Mucosa of rectum (tissue), 2 donors: ENCODE measurements around the gene CELSR3.
A peak's percentile ranks its signal among the peaks of the same experiment; 100 is the strongest.

Experiments
- H3K27ac ChIP-seq, 2 donors: one replicate each; pipeline ENCODE4 v1.7.0; 2013; ENCODE audit warnings: inconsistent platforms in 2 of 2, low read depth in 2 of 2, low read length in 2 of 2
- H3K27me3 ChIP-seq, 2 donors: one replicate each; pipeline ENCODE4 v1.7.0; 2013; ENCODE audit warnings: low read length in 2 of 2; ENCODE audit not compliant: control insufficient read depth in 2 of 2, insufficient read depth in 2 of 2
- H3K36me3 ChIP-seq, 2 donors: one replicate each; pipeline ENCODE4 v1.7.0; 2013; ENCODE audit warnings: low read length in 2 of 2; ENCODE audit not compliant: control insufficient read depth in 2 of 2, insufficient read depth in 2 of 2
- H3K4me1 ChIP-seq, 2 donors: one replicate each; pipeline ENCODE4 v1.7.0; 2013; ENCODE audit warnings: low read length in 2 of 2, mild to moderate bottlenecking in 1 of 2; ENCODE audit not compliant: control insufficient read depth in 2 of 2, insufficient read depth in 2 of 2
- H3K4me3 ChIP-seq, 2 donors: one replicate each; pipeline ENCODE4 v1.7.0; 2013; ENCODE audit warnings: low read length in 2 of 2
- H3K9ac ChIP-seq, 2 donors: one replicate each; pipeline ENCODE4 v1.7.0; 2013; ENCODE audit warnings: low read length in 2 of 2, low read depth in 1 of 2, mild to moderate bottlenecking in 1 of 2
- H3K9me3 ChIP-seq, 2 donors: one replicate each; pipeline ENCODE4 v1.7.0; 2013; ENCODE audit warnings: low read length in 2 of 2; ENCODE audit not compliant: control insufficient read depth in 2 of 2
- donor health status: healthy.
- donor health status: Normal muscosa, but diverticular disease.

The CELSR3 gene

GRCh38 chr3:48648188-48648850 is 14.4 kb downstream of the CELSR3 start:
- Histone ChIP-seq H3K27ac (no peak overlapping the region), H3K4me3 (no peak overlapping the region), H3K9me3 (no peaks in the 10 kb centered on the region), H3K4me1 (peaks cover 0 to 3% of the 10 kb centered on the region in 2 donors), H3K9ac (no peak overlapping the region), H3K27me3 (no peaks in the 10 kb centered on the region), H3K36me3 (no peaks in the 10 kb centered on the region)

DNA sequence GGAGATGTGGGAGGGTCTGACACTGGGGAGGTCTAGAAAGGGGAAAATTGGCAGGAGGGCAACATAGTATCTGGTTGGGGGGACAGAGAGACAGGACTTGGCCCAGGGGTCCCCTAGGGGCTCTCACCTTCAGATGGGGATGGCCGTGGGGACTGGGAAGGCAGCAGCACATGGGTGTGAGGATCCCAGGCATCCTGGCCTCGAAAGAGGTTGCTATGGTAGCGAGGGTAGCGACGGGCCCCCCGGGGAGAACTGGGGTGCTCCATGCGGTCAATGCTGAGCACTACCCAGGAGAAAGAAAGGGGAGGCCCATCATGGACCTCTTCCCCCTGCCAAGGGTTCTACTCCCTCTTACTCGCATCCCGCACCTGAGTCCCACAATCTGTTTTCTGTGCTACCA is 15.0 kb downstream of the CELSR3 start:
- Histone ChIP-seq H3K4me3 (no peak overlapping the region), H3K9ac (no peak overlapping the region)

GRCh38 chr3:48644898-48645760 is 17.6 kb downstream of the CELSR3 start:
- no peak overlapping the region for H3K9ac ChIP-seq
- H3K9me3 ChIP-seq: no peaks in the 10 kb centered on the region
- no peak overlapping the region for H3K27ac ChIP-seq
- H3K27me3 ChIP-seq: no peaks in the 10 kb centered on the region
- H3K36me3 ChIP-seq: no peaks in the 10 kb centered on the region
- H3K4me3 ChIP-seq: no peak overlapping the region
- H3K4me1 ChIP-seq: no peaks in the 10 kb centered on the region

More for the DNA sequence above, 15.0 kb downstream of the CELSR3 start:
- Histone ChIP-seq H3K27ac (no peak overlapping the region), H3K27me3 (no peaks in the 10 kb centered on the region), H3K36me3 (no peaks in the 10 kb centered on the region), H3K9me3 (no peaks in the 10 kb centered on the region), H3K4me1 (peaks cover 0 to 3% of the 10 kb centered on the region in 2 donors)

DNA sequence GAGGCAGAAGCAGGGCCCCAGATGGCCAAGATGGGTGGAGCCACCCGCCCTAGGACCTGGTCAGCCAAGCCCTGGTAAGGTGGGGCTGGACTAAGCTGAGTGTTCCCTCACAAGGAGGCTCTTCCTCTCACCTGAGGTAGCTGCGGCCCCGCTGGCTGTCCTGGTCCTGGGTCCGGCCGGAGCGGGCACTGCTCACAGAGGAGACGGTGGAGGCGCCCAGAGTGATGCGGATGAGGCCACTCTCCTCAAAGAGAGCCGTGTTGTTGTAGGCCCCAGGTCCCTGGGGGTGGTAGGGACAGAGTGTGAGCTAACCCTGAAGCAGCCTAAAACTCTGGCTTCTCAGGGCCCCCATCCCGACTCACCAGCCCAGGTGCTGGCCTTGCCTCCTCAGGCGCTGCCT is 20.1 kb downstream of the CELSR3 start:
- no peak overlapping the region for H3K4me3 ChIP-seq
- H3K4me1 ChIP-seq: no peaks in the 10 kb centered on the region
- H3K9me3 ChIP-seq: no peaks in the 10 kb centered on the region
- H3K27me3 ChIP-seq: no peaks in the 10 kb centered on the region
- H3K36me3 ChIP-seq: no peaks in the 10 kb centered on the region
- no peak overlapping the region for H3K9ac ChIP-seq
- no peak overlapping the region for H3K27ac ChIP-seq

DNA sequence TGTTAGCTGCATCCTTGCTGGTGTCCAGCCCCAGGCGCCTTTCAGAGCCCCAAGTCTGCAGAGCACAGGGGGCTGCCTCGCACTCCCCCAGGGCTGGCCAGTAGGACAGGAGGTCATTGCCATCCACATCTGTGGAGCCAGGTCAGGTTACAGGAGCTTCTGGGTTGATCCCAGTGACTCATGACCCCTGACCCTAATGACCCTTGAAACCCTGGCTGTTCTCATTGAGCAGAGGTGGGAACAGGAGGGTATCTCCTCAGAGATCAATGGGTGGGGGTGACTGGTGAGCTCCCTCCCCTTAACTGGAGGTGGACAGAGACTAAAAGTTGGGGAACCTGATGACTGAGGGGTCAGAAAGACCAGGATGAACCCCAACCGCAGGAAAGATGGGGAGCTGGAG is 21.3 kb downstream of the CELSR3 start:
- Histone ChIP-seq H3K27ac (no peak overlapping the region), H3K36me3 (no peaks in the 10 kb centered on the region), H3K9ac (no peak overlapping the region), H3K27me3 (no peaks in the 10 kb centered on the region), H3K4me1 (peaks cover 0 to under 1% of the 10 kb centered on the region in 2 donors), H3K9me3 (no peaks in the 10 kb centered on the region), H3K4me3 (no peak overlapping the region)

GRCh38 chr3:48639944-48640606 is 22.6 kb downstream of the CELSR3 start:
- Histone ChIP-seq H3K27ac (no peak overlapping the region), H3K4me1 (peaks cover 7 to 9% of the 10 kb centered on the region in 2 donors), H3K4me3 (no peak overlapping the region), H3K9me3 (no peaks in the 10 kb centered on the region), H3K27me3 (no peaks in the 10 kb centered on the region), H3K36me3 (no peaks in the 10 kb centered on the region), H3K9ac (no peak overlapping the region)

GRCh38 chr3:48637305-48637704 is 25.4 kb downstream of the CELSR3 start:
- no peak overlapping the region for H3K9ac ChIP-seq
- peaks cover 11 to 12% of the 10 kb centered on the region in 2 donors for H3K36me3 ChIP-seq
- H3K27ac ChIP-seq: no peak overlapping the region
- H3K4me1 ChIP-seq: peaks cover 17 to 19% of the 10 kb centered on the region in 2 donors
- H3K4me3 ChIP-seq: no peak overlapping the region
- H3K27me3 ChIP-seq: no peaks in the 10 kb centered on the region
- no peaks in the 10 kb centered on the region for H3K9me3 ChIP-seq

- H3K4me1 ChIP-seq: peaks cover 17 to 19% of the 10 kb centered on the region in 2 donors
- H3K27ac ChIP-seq: peak overlapping the region; percentile 81 to 82
- H3K27me3 ChIP-seq: no peaks in the 10 kb centered on the region
- peak overlapping the region; percentile 75 to 76 for H3K9ac ChIP-seq
- peak overlapping the region; percentile 68 to 84 for H3K4me3 ChIP-seq
- no peaks in the 10 kb centered on the region for H3K9me3 ChIP-seq
- peaks cover 19 to 22% of the 10 kb centered on the region in 2 donors for H3K36me3 ChIP-seq
Measured at GRCh38 chr3:48636149-48636655, 26.5 kb downstream of the CELSR3 start.

DNA sequence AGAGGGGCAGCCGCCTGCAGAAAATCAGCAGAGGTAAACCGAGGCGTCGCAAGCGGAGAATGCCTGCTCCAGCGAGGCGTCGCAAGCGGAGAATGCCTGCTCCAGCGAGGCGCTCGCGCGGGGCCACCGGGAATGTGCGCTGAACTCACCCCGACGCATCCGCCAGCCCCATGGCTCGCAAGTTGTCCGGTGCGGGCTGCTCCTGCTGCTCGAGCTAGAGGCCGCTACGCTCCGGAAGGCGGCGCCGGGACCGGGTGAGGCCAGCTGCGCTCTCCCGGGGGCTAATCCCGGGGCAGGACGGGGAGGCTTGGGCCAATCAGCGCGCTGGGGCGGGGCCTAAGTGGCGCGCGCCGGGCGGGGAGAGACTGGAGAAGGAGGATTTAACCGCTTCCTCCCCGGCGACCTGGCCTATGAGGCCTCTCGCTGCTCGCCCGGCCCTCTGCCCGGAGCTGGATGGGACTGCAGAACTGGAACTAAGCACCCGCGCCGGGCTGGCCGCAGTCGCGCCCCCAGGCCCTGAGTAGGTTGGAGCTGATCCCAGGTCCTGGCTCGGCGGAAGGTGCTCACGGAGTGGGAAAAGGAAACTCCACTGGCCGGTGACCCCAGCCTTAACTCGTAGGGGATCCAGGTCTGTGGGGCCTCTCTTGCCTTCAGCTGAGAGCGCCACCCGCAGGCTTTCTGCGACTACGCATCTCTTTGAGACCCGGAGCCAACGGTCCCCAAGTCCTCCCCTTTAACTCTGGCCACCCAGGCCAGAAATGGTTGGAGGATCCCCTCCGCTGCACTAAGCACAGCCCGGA is 27.3 kb downstream of the CELSR3 start, which contains the start of gene SLC26A6:
TSS of gene SLC26A6 (minus strand) at position 240 of the 800 bp plus-strand sequence. CDS start at position 172, 68 bp downstream.
- H3K9ac ChIP-seq: peak within 1 kb of the TSS; percentile 75 to 79
- H3K4me3 ChIP-seq: peak within 1 kb of the TSS; percentile 68 to 84
- no peaks in the 10 kb centered on the region for H3K9me3 ChIP-seq
- no peaks in the 10 kb centered on the region for H3K27me3 ChIP-seq
- peak within 1 kb of the TSS; percentile 81 to 82 for H3K27ac ChIP-seq
- H3K4me1 ChIP-seq: peaks cover 17 to 19% of the 10 kb centered on the region in 2 donors
- peaks cover 26 to 30% of the 10 kb centered on the region in 2 donors for H3K36me3 ChIP-seq
